NCI-H510A treated with DMSO at 0.1 percent for 48 hours (cell line): Measurements from ENCODE around the gene LRMDA.

Experiments used
- DNase-seq: peaks from one replicate; lab custom pipeline; 2025; lab: John Stamatoyannopoulos, UW

Gene LRMDA

GRCh38 chr10:75422913-75423312, 8.5 kb upstream of the LRMDA start:
- no peak for DNase-seq

DNA sequence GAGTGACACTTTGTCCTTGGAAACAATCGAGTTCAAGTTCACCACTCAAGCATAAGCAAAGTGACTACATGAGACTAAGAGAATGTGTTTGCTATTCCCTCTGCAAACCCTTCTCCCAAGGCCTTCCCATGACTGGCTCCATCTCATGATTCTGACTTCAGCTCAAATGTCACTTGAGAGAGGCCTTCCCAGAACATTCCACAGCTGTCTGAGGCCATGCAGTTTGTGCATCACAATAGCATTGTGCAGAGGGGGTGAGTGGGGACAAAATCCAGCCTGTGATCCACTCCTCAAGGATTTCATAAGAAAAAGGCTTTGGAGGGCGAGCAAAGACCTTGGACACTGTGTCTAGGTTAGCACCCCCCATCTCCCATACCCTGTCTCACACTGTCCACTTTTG, 6.9 kb upstream of the LRMDA start:
- DNase-seq = no peak

- no peak for DNase-seq
Measured at GRCh38 chr10:75425291-75426079, 5.9 kb upstream of the LRMDA start.

DNA sequence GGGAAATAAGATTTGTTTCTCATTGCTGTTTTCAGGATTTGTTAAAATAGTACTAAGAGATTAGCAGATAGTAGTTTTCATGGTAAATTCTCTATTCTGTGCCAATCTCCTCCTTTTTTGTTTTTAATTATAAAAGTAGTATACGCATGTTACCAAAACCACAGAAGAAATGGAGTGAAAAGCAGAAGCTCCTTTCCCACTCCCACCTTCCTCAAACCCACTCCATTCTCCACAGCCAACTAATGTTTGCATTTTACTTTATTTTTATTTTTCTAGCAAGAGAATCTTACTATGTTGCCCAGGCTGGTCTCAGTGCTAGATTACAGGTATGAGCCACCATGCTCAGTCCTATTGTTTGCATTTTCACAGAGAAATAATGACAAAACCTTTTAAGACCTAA, 4.5 kb upstream of the LRMDA start:
- DNase-seq = no peak

GRCh38 chr10:75427951-75428350, 3.5 kb upstream of the LRMDA start:
- no peak for DNase-seq

- DNase-seq = no peak
Measured at GRCh38 chr10:75428434-75429158, 2.8 kb upstream of the LRMDA start.

DNA sequence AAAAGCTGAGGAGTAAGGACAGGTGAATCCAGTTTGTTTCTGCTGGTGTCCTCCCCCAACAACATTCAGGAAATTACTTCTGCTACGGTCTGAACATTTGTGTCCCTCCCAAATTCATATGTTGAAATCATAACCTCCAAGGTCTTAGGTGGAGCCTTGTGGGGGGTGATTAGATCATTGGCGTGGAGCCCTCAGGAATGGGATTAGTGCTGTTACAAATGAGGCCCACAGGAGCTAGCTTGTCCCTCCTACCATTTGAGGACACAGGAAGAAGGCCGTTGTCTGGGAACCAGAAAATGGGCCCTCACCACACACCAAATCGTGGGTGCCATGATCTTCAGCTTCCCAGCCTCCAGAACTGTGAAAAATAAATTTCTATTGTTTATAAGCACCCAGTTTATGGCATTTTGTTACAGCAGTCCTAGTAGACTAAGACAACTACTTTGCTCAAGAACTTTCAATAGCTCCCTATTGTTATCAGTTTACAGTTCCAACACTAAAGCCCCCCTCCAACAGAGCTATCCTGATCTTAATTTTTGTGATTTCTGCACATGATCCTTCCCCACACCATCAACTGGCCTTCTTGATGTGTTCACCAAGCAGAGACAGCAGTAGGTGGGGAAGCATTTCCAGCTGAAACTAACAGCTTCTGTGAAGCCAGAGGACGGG, 2.1 kb upstream of the LRMDA start:
- DNase-seq = no peak

DNA sequence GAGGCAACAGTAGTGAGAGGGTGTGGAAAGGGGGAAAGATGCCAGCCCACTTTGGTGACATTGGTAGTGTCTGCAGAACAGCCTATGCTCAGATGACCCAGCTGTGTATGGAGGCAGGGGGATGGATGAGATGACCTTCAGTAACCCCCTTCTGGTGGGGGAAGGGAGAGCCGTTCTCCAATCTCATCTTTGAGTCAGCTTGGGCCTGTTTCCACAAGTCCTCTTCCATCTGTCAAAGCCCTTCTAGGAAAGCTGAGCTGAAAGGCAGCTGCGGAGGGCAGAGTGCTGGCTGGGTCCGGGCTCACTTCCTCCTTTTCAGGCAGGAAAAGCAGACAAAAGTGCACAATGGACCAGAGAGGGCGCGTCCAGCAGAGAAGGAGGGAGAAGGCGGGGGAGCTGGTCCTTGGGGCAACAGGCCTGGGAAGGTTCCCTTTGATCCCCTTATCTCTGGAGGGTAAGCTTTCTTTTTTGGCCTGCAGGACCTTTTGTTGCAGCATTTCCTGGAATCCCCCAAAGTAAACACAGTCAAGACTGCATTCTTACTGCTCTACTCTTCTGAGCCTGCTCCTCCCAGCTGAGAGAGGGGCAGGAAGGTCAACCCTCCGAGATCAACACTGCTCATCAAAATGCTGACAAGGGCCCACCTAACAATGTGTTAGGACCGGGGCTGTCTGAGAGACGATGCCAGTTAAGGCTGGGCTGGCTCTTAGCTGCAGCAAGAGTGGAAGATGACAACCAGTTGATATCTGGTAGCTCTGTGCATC, 1.2 kb upstream of the LRMDA start:
- peak; percentile 53 for DNase-seq

DNA sequence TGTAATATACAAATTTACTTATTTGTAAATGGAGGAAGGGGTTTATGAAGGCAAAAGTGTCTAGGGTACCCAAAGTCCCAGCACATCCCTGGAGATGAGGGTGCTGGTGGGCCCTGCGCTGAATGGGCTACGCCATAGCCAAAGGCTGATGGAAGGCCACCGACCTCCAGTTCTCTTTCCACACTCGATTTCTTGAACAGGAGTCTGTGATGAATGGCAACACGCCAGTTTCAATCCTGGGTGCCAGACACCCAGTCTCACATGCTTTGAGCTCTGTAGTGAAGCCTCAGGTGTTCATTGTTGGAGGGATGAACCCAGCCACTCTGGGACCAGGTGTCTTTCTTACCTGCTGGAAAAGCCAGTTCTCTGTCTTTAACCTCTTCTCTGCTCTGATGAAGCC, 752 bp downstream of the LRMDA start:
- no peak for DNase-seq

DNA sequence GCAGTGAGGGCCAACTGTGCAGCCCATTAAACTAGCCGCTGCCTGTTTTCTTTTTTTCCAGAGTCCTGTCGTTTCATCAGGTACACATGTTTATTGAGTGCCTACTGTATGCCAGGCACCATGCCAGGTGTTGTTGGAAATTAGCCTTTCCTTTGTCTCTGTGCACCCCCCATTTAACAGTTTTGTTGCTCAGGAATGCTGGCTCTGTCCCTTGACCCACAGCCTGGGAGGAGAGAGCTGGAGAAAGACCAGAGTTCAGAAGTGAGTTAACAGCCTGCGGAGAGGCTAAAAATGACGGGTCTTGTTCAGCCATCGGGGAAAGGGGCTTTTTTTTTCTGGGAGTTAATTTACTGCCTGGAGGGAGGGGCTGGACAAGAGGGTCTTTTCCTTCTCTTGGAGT, 1.3 kb downstream of the LRMDA start:
- DNase-seq = no peak

DNA sequence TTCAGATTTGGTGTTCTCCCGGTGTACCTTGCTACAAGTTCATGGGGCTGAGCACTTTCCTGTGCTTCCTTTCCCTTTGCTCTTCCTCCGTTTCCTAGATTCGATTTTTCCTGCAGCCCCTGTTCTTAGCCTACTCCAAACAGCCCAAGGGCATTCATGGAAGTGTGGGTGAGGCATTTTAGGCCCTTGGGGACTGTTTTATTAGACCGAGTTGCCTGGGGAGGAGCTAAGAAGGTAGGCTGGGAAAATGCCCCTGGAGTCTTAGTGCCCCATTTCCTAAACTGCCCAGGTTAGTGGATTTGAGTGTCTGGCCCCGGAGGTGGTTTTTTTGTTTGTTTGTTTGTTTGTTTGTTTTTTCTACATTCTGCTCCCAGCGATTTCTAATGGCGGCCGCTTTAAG, 1.8 kb downstream of the LRMDA start:
- DNase-seq = no peak

GRCh38 chr10:75434291-75434690, 2.9 kb downstream of the LRMDA start:
- DNase-seq = no peak

DNA sequence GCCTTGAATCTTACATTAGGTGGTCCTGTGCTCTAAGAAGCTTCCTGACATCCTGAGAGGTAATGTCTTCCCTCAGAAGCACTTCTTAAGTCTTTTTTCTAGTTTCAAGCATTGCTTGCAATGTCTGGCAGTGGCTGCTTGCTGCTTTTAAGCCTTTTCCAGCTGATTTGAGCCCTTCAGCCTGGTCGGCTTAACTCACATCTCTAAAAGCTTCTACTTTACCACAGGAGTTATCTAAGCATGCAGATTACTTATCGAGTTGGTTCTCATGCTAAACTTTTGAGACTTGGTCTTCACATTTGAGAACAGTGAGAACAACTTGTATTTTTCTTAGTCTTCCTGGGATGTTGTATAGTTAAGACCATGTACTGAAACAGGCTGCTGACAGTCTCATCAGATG, 3.9 kb downstream of the LRMDA start:
- DNase-seq = no peak

GRCh38 chr10:75436896-75437295, 5.5 kb downstream of the LRMDA start:
- DNase-seq = no peak

GRCh38 chr10:75437693-75438092, 6.3 kb downstream of the LRMDA start:
- DNase-seq = no peak

- no peak for DNase-seq
Measured at GRCh38 chr10:75438275-75438674, 6.9 kb downstream of the LRMDA start.

- DNase-seq = no peak
Measured at GRCh38 chr10:75439811-75440210, 8.4 kb downstream of the LRMDA start.

- no peak for DNase-seq
Measured at GRCh38 chr10:75440271-75440793, 8.9 kb downstream of the LRMDA start.

GRCh38 chr10:75441196-75441595, 9.8 kb downstream of the LRMDA start:
- no peak for DNase-seq

DNA sequence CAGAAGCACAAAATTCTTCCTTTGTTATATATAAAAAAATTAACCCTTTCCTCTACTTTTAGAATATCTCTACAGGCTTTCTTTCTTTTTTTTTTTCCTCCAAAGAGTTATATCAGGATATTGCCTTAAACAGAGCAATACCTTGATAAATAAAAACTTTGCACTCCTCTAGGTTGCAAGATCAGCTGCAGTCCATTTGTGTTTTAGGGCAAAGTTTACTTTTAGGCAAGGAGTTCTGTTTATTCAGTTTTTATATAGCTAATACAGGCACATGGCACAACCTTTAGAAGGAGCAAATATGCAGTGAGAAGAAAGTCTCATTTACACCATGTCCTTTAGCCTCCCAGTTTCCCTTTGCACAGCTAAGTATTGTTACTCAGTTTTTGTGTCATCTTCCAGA, 10.3 kb downstream of the LRMDA start:
- no peak for DNase-seq

- no peak for DNase-seq
Measured at GRCh38 chr10:75443362-75443761, 11.9 kb downstream of the LRMDA start.

GRCh38 chr10:75444781-75445386, 13.5 kb downstream of the LRMDA start:
- DNase-seq = no peak
